Stimulated activated CD8-positive, alpha-beta memory T cell treated with anti-CD3 and anti-CD28 coated beads, Interleukin-4, amount 100 ng/mL, for 48 hours (primary cell): ENCODE data around the gene HIVEP1.
"Not testable (repeated sequence)": the region's sequence is repeated elsewhere in the genome, so short reads cannot be mapped to it uniquely, and the experiment has no call there.

Experiments
- DNase-seq: peaks from one replicate; pipeline ENCODE4 v3.0.0-alpha.2; 2020

The HIVEP1 gene

GRCh38 chr6:12126051-12126450 lies 113.9 kb downstream of the HIVEP1 start:
- no peak for DNase-seq

- DNase-seq: no peak
These were observed 117.4 kb downstream of the HIVEP1 start for GRCh38 chr6:12129523-12129922.

DNA sequence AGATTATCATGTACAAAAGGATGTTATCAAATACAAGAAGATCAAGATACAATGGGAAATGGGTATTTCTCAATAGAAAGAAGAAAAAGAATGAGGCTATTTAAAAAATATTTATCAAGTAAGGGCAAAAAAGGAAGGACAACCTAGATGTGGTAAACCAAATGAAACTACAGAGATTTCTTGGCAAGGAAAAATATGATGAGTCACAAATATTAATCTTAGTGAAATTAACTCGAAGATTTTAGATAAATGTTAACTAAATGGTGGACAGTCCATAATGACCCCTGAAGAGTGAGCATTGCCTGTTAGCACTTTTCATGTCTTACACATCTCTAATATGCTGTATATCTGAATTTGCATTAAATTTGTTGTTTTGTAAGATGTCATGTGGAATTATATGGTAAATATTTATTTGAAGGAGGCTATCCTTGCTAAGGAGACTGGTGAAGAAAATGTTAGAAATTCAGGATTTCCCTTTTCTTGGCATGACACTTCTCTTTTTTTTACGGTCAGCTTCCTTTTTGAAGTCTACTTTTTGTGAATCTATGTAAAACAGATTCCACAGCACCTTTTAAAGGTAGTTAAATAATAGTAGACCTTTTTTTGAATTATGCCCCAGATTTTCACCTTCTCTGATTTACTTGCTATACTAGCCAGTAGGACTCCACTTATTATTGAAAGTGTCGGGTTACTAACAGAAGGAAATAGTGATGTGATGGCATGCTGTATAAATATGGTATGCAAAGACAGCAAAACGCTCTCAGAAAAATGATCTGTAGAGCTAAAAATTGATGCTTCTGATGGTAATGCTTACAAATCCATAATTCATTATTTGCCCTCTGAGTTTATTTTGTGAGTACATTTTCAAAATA lies 120.5 kb downstream of the HIVEP1 start:
- no peak for DNase-seq

GRCh38 chr6:12134581-12134980 lies 122.5 kb downstream of the HIVEP1 start:
- no peak for DNase-seq

GRCh38 chr6:12134991-12135390 lies 122.9 kb downstream of the HIVEP1 start:
- no peak for DNase-seq

DNA sequence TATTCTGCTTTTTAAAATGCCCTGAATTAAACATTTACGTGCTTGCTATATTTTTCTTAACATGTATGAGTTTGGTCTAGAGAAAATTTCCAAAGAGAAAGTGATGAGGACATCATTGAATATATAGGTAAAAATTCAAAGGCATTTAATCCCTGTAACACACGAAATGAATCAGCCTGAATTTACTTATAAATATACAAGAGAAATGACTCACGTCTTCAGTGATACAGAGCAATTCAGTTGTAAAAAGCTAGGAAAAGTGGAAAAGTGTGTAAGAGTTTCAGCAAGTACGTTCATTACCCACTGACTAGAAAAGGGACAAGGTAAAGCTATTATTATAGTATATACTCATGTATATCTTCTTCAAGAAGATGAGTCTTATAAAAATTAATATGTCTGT lies 124.8 kb downstream of the HIVEP1 start:
- DNase-seq: no peak

DNA sequence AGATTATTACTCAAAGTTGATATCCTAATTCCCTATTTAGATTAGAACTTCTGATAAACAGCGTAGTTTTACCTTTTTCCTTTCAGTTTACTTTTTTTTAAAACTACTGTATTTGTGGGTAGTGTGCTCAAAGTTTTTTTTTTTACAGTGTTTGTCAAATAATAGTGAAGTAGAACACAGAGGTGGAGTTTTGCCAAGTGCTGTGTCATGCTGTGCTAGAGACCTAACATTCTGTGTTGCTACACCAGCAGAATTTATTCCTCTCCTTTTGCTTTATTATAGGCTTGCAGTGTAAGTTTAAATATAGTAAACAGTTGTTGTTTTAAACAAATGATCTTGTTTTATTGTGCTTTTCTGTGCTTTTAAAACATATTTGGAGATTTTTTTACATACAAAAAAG lies 125.4 kb downstream of the HIVEP1 start:
- DNase-seq: no peak

GRCh38 chr6:12138381-12138780 lies 126.3 kb downstream of the HIVEP1 start:
- DNase-seq: no peak

- no peak for DNase-seq
These were observed 126.8 kb downstream of the HIVEP1 start for GRCh38 chr6:12138936-12139335.

- DNase-seq: no peak
These were observed 135.6 kb downstream of the HIVEP1 start for GRCh38 chr6:12147557-12148316.

- no peak for DNase-seq
These were observed 136.2 kb downstream of the HIVEP1 start for GRCh38 chr6:12148317-12148801.

- no peak for DNase-seq
These were observed 136.7 kb downstream of the HIVEP1 start for GRCh38 chr6:12148841-12149240.

- no peak for DNase-seq
These were observed 137.9 kb downstream of the HIVEP1 start for GRCh38 chr6:12149944-12150510.

DNA sequence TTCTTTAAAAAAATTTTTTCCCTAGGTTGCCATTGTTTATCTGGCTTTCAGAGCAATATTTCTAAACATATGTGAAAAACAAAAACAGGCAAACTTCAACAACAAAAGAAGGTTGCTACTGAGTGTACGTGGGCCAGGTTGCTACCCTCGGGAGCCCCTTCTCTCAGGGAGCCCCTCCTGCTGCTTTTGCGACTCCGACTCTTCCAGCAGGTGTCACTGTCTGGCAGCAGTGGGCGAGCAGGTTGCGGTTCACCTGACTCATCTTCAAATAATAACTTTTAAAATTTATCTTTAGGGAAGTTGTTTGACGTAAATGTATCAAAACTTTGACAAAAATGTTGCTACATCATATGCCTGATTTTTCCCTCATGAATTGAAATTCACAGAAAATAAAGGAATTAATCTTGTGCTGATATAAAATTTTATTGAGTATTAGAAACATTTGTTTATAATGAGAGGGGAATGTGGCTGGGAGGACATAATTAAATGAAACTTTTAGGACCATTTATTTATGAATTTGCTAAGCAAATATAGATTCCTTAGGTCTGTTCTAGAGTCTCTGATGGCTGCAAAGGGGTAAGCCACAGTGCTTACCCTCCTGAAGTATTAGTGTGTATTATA lies 138.8 kb downstream of the HIVEP1 start:
- peak; percentile 60 for DNase-seq

- no peak for DNase-seq
These were observed 139.3 kb downstream of the HIVEP1 start for GRCh38 chr6:12151433-12151820.

DNA sequence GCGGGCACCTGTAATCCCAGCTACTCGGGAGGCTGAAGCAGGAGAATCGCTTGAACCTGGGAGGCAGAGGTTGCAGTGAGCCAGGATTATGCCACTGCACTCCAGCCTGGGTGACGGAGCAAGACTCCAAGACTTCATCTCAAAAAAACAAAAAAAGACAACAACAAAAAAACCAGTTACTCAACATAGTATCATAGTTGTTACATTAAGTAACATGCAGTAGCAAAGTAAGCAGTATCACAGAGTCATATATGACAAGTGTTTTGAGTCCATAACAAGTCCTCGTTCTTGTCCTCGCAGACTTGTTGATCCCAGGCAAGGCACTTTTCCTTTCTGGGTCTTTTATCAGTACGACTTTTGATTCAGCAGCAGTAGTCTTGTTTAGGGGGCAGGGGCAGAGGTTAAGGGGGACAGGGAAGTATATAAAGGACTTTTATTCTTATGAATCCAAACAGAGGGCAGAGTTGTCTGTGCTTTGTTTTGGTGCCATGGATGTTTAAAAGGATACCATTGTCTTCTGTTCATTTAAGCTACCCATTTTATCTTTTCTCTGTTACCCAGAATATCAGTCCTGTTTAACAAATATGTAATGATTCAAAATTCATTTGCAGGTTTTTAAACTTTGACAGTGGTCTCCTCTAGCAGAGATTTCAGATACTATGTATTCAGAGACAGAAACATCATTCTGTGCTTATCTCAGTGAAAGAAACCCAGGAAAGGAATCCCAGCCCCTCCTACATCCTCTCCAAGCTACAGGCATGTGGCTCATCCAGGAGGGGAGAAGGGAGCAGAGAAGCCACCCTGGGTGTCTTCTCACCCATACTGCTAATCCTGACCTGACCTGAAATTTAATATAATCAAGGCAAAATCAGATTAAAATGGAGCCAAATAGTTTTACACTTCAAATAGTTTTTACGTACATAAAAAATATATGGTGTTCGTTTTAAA lies 140.2 kb downstream of the HIVEP1 start:
- no peak for DNase-seq

DNA sequence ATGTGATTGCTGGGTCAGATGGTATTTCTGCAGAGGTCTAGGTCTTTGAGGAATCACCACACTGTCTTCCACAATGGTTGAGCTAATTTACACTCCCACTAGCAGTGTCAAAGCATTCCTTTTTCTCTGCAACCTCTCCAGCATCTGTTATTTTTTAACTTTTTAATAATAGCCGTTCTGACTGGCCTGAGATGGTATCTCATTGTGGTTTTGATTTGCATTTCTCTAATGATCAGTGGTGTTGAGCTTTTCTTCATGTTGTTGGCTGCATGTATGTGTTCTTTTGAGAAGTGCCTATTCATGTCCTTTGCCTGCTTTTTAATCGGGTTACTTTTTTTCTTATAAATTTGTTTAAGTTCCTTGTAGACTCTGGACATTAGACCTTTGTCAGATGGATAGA lies 143.7 kb downstream of the HIVEP1 start:
- not testable (repeated sequence) for DNase-seq

DNA sequence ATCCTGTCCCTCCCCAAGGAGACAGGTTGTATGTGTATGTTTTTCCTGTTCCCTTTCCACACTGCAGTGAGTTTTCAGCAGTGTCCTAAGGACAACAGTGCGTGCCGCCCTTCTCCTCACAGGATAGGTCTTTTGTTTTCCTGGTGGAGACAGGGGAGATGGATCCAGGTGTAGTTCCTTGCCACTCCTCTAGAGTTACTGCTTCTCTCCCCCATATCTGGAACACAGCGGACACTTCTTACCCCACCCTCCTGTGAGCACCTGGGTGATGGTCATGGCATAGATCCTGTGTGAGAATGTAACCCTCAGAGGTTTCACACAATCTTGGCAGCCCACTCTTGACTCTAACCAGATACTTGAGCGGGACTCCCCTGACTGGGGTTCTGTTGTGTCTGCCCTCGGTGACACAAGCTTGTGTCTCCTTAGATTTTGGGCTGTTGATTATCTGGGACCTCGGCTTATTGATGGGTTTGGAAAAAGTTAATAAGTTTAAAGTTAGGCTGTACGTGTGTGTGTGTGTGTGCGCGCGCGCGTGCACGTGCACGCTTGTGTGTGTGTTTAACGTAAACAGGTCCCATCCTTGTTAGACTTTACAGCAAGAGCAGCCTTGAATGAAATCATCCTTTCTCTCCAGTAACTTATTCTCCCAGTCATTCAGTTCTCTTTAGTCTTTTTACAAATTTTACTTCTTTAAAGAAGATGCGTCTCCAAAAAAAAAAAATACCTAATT lies 146.7 kb downstream of the HIVEP1 start:
- no peak for DNase-seq

DNA sequence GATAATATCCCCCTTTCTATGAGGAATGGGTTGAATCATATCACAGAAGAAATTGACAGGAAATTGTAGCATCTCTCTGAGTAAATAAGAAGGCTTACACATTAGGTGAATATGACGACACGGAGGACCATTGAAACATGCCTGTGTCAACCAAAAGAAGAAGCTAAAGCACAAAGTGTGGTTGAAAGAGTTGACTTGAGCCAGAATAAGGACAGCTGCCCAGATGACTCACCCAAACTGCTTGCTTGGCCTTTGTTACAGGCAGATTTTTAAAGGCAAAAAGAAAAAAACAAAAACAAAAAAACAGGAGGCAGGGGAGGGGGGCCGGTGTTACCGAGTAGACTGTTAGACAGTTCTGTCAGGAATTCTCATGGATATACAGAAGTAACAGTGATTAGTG lies 148.2 kb downstream of the HIVEP1 start:
- DNase-seq: no peak

DNA sequence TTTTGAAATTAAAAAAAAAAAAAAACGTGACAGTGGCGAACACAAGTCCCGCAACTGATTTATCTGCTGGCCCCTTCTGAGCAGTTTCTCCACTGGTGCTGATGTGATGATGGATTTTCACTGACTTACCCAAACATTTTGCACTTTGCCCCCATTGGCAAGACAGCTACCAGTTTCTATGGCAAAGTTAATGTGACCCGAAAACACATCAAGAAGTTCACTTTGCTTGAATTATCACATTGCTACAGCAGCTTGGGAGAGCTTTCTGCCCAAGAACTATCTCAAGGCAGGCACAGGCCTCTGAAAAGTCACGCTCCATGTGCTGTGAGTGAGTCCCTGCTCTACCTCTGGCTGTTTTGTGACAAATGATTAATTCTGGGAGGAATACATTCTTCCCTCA lies 150.1 kb downstream of the HIVEP1 start:
- DNase-seq: no peak

DNA sequence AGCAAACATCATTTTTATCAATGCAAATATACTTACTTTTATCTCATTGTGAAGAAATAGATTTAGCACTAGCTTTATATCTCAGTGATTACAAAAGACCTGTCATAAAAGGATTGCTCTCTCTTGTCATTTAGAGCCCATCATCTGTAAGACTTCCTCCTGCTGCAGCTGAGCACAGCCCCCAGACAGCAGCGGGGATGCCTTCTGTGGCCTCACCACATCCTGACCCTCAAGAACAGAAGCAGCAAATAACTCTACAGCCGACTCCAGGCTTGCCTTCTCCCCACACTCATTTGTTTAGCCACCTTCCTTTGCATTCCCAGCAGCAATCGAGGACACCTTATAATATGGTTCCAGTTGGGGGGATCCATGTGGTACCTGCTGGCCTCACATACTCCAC lies 151.0 kb downstream of the HIVEP1 start:
- DNase-seq: no peak
